ENCODE measurements around the gene SLC2A4RG. TPM values are rescaled to one million over a fixed set of nuclear protein-coding genes. Genes with fewer than 3 reads are reported as not detected.

Gene SLC2A4RG
- total and polyA plus RNA-seq, 2 of the 13 experiments (the other 11 are each of a cell fraction or from before 2014, with no cell fraction given): 91.4 to 95.9 TPM

- no peak for TF ChIP-seq SRSF9 (IDR thresholded peaks at IDR 0.05; ENCODE audit: borderline replicate concordance, insufficient read depth, low read depth, low read length, poor library complexity, severe bottlenecking)
- TF ChIP-seq HNRNPUL1 (IDR thresholded peaks at IDR 0.05; ENCODE audit: low read depth, low read length): no peak
- no peak for TF ChIP-seq SMARCC2 (IDR thresholded peaks at IDR 0.05)
- TF ChIP-seq MXD1 (CRISPR knock-in tag; IDR thresholded peaks at IDR 0.05): no peak
- no peak for TF ChIP-seq ZNF264 (CRISPR knock-in tag; IDR thresholded peaks at IDR 0.05)
- no peak for TF ChIP-seq NFE2L1 (CRISPR knock-in tag; IDR thresholded peaks at IDR 0.05; ENCODE audit: borderline replicate concordance)
- no peak for TF ChIP-seq MED1 (CRISPR knock-in tag; IDR thresholded peaks at IDR 0.05)
- TF ChIP-seq NFIB (CRISPR knock-in tag; IDR thresholded peaks at IDR 0.05; ENCODE audit: borderline replicate concordance): 0 out of 2 replicates have a peak, but pooled peaks have one; percentile 23
- no peak for TF ChIP-seq HOXD1 (CRISPR knock-in tag; IDR thresholded peaks at IDR 0.05)
- TF ChIP-seq CHD4 (IDR thresholded peaks at IDR 0.05; ENCODE audit: borderline replicate concordance, low read length): no peak
- TF ChIP-seq PTBP1 (IDR thresholded peaks at IDR 0.05; ENCODE audit: low read depth, low read length, poor library complexity, severe bottlenecking): no peak
- TF ChIP-seq TCF7L2 (IDR thresholded peaks at IDR 0.05; ENCODE audit: low read depth, low read length): no peak
- no peak for TF ChIP-seq ZNF770 (CRISPR knock-in tag; IDR thresholded peaks at IDR 0.05)
- no peak for TF ChIP-seq ZNF547 (CRISPR knock-in tag; IDR thresholded peaks at IDR 0.05)
- no peak for TF ChIP-seq U2AF2 (IDR thresholded peaks at IDR 0.05; ENCODE audit: low read depth, low read length)
- no peak for TF ChIP-seq STAG1 (CRISPR knock-in tag; IDR thresholded peaks at IDR 0.05)
- TF ChIP-seq GZF1 (CRISPR knock-in tag; IDR thresholded peaks at IDR 0.05): no peak
- no peak for TF ChIP-seq GTF3A (CRISPR knock-in tag; conservative IDR thresholded peaks at IDR 0.05)
- TF ChIP-seq TARDBP (CRISPR knock-in tag; IDR thresholded peaks at IDR 0.05): no peak
- TF ChIP-seq MED13 (CRISPR knock-in tag; IDR thresholded peaks at IDR 0.05): no peak
- TF ChIP-seq HNF4G (IDR thresholded peaks at IDR 0.05; ENCODE audit: borderline replicate concordance, low read depth, low read length): no peak
- 0 out of 2 replicates have a peak, but pooled peaks have one; percentile 22 for TF ChIP-seq HNF4G (CRISPR knock-in tag; IDR thresholded peaks at IDR 0.05; ENCODE audit: borderline replicate concordance, low read depth)
- TF ChIP-seq KDM5B (CRISPR knock-in tag; IDR thresholded peaks at IDR 0.05; ENCODE audit: borderline replicate concordance): peak; percentile 56; the same call in 1 of the 2 replicates
- TF ChIP-seq RFX1 (IDR thresholded peaks at IDR 0.05): no peak
- TF ChIP-seq NONO (IDR thresholded peaks at IDR 0.05): no peak
- TF ChIP-seq NONO (CRISPR knock-in tag; conservative IDR thresholded peaks at IDR 0.05): 0 out of 2 replicates have a peak, but pooled peaks have one; percentile 22
- TF ChIP-seq FOXP4 (CRISPR knock-in tag; IDR thresholded peaks at IDR 0.05): no peak
These were observed 43.9 kb upstream of the SLC2A4RG start (continued) for GRCh38 chr20:63695424-63696305.

Data from HepG2 (cell line).